Measurements from ENCODE around the gene HLA-DRA. TPM values are rescaled to one million over a fixed set of nuclear protein-coding genes. Genes with fewer than 3 reads are reported as not detected.

Gene HLA-DRA
- polyA plus RNA-seq, 1 of the 3 experiments (the other 2 are of a cell fraction), result 0.10 TPM

GRCh38 chr6:32492351-32492750, 52.7 kb downstream of the HLA-DRA start:
- Histone ChIP-seq H3K4me3 (ENCODE audit: low read depth in 2 of 2, low read length in 1 of 2) (no peak overlapping the region), H3K36me3 (replicated peaks in 1 of 2; ENCODE audit: control insufficient read depth in 1 of 2, insufficient read depth in 2 of 2, low read length in 1 of 2) (no peaks in the 10 kb centered on the region), H2AFZ (ENCODE audit: low read depth) (no peak overlapping the region), H3F3A (replicated peaks; ENCODE audit: insufficient read depth) (no peaks in the 10 kb centered on the region), H3K9ac (no peak overlapping the region), H3K4me2 (no peak overlapping the region), H3K27me3 (ENCODE audit: insufficient read depth) (no peaks in the 10 kb centered on the region), H4K20me1 (ENCODE audit: insufficient read depth) (no peaks in the 10 kb centered on the region), H3K79me2 (ENCODE audit: insufficient read depth) (no peaks in the 10 kb centered on the region), H3K9me2 (no peaks in the 10 kb centered on the region), H3K9me3 (no peaks in the 10 kb centered on the region), H3K27ac (ENCODE audit: low read depth in 2 of 2, low read length in 1 of 2) (no peak overlapping the region), H3K4me1 (ENCODE audit: control insufficient read depth in 1 of 2, insufficient read depth in 2 of 2, low read depth in 1 of 2, low read length in 1 of 2) (no peaks in the 10 kb centered on the region)
- TF ChIP-seq POLR2AphosphoS5 (IDR thresholded peaks at IDR 0.05; ENCODE audit: low read depth, low read length) (no peak), FOXM1 (IDR thresholded peaks at IDR 0.05; ENCODE audit: low read depth) (no peak), GATA2 (CRISPR knock-in tag; IDR thresholded peaks at IDR 0.05) (no peak), CHD2 (IDR thresholded peaks at IDR 0.05; ENCODE audit: low read length, partially characterized antibody) (no peak), IRF3 (IDR thresholded peaks at IDR 0.05; ENCODE audit: low read depth, low read length) (no peak), RCOR1 (IDR thresholded peaks at IDR 0.05; ENCODE audit: low read length) (no peak), EP300 (IDR thresholded peaks at IDR 0.05; ENCODE audit: borderline replicate concordance in 1 of 2, low read depth in 1 of 2, low read length in 1 of 2) (no peak)
- DNase-seq, result no peak
- CTCF ChIA-PET, result no interaction called here
- POLR2A ChIA-PET, result no interaction called here

Other genes starting within 250 kb of the HLA-DRA start
- 74.5 and 83.1 TPM in 2 replicates for gene PBX2, start 249.7 kb upstream of the HLA-DRA start, polyA plus RNA-seq (2012; rRNA removed)
- 1.5 and 1.9 TPM in 2 replicates for gene GPSM3, start 247.2 kb upstream of the HLA-DRA start, polyA plus RNA-seq (2012; rRNA removed)
- 2.5 and 2.8 TPM in 2 replicates for gene NOTCH4, start 215.8 kb upstream of the HLA-DRA start, polyA plus RNA-seq (2012; rRNA removed)
- not detected in 2 replicates for gene TSBP1, start 68.0 kb upstream of the HLA-DRA start, polyA plus RNA-seq (2012; rRNA removed)
- gene BTNL2, start 32.7 kb upstream of the HLA-DRA start, polyA plus RNA-seq (2012; rRNA removed), result not detected in 2 replicates
- not detected in 2 replicates for gene HLA-DRB5, start 90.4 kb downstream of the HLA-DRA start, polyA plus RNA-seq (2012; rRNA removed)
- gene HLA-DRB1, start 150.0 kb downstream of the HLA-DRA start, polyA plus RNA-seq (2012; rRNA removed), result not detected in 2 replicates
- gene HLA-DQA1, start 197.5 kb downstream of the HLA-DRA start, polyA plus RNA-seq (2012; rRNA removed), result not detected in 2 replicates
- not detected in 2 replicates for gene HLA-DQB1, start 226.8 kb downstream of the HLA-DRA start, polyA plus RNA-seq (2012; rRNA removed)

Data from SK-N-SH (cell line).